GM10266 (cell line): Measurements from ENCODE around the gene VAV1.
"Not testable (repeated sequence)": the region's sequence is repeated elsewhere in the genome, so short reads cannot be mapped to it uniquely, and the experiment has no call there.

Experiments
- DNase-seq: peaks from one replicate; pipeline ENCODE4 v3.0.0; 2012; ENCODE audit errors: extremely low spot score
- CTCF ChIP-seq: IDR thresholded peaks from 2 replicates; pipeline ENCODE4 v1.5.1; 2012; ENCODE audit warnings: mild to moderate bottlenecking, low read depth; ENCODE audit not compliant: control insufficient read depth, insufficient read depth; ENCODE audit errors: missing control alignments

The VAV1 gene

GRCh38 chr19:6744381-6745301 lies 27.9 kb upstream of the VAV1 start:
- no peak for TF ChIP-seq CTCF
- no peak for DNase-seq

DNA sequence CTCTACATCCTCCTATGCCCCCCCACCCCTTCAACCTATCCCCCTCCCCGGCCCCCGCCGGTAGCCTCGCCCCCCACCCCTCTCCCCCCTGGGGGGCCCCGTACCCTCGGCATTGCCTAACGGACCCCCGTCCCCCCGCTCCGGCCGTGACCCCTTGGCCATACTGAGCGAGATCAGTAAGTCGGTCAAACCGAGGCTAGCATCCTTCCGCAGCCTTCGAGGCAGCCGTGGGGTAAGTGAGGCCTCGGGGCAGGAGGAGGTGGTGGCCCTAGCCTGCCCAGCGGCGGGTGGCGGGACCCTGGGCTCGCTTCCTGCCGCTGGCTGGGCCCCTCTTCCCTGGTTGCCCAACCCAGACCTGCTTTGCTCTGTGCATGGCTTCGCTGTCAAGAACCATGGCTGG lies 26.5 kb upstream of the VAV1 start:
- no peak for DNase-seq
- no peak for TF ChIP-seq CTCF

DNA sequence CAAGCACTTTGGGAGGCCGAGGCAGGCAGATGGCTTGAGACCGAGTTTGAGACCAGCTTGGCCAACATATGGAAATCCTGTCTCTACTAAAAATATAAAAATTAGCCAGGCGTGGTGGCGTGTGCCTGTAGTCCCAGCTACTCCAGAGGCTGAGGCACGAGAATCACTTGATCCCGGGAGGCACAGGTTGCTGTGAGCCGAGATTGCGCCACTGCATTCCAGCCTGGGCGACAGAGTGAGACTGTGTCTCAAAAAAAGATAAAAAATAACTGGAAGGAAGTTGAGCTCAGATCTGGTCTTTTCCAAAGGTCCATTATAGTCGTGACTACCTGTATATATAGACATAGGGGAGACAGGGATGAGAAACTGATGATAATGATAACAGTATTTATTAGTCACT lies 24.0 kb upstream of the VAV1 start:
- DNase-seq: not testable (repeated sequence)

GRCh38 chr19:6750062-6750461 lies 22.4 kb upstream of the VAV1 start:
- no peak for TF ChIP-seq CTCF
- DNase-seq: no peak

DNA sequence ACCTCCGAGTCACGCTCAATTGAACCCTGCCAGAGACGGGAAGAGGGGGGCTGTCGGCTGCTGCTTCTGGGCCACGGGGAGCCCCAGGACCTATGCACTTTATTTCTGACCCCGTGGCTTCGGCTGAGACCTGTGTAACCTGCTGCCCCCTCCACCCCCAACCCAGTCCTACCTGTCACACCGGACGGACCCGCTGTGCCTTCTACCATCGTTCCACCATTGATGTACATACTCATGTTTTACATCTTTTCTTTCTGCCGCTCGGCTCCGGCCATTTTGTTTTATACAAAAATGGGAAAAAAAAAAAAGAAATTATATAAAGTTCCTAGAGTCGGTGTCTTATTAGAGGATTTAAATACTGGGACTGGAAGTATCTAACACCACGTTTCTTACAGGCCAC lies 21.3 kb upstream of the VAV1 start:
- TF ChIP-seq CTCF: no peak
- no peak for DNase-seq

GRCh38 chr19:6752256-6753177 lies 20.0 kb upstream of the VAV1 start:
- DNase-seq: no peak
- TF ChIP-seq CTCF: no peak

DNA sequence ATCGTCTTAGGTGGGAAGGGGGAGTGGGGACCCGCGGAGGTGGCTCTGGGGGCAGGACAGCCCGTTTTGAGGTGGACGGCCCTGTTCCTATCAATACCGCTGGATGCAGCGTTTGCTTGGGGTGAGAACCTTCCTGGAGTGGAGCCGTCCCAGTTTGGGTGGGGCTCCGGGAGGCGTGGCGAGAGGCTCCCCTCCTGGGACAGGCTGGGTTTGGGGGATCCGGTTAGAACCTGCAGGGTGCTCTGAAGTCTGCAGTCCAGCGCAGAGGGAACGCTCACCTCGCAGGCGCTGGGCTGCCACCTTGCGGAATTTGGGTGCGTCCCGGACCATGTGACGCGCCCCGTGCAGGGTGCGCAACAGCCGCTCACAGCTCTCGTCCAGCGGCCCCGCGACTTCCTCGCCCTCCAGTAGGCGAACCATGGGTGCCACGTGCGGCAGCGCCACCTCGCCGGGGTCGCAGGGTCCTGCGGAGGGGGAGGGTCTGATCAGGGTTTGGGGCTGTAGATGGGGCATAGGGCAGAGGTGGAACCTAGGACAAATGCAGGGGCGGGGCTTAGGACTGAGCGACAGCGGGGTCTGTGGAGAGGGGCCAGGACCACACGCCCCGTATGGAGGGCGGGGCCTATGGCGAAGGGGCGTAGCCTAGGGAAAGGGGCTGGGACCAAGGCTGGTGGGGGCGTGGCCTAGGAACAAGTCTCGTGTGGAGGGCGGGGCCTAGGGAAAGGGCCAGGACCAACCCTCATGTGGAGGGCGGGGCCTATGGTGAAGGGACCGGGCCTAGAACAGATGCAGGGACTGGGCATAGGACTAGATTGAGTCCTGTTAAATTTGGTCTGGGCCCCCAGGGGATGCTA lies 19.1 kb upstream of the VAV1 start:
- peak; percentile 99 for DNase-seq

More for the DNA sequence above, 19.1 kb upstream of the VAV1 start:
- TF ChIP-seq CTCF: peak; percentile 74
